ENCODE results near the gene ABHD3. TPM values are rescaled to one million over a fixed set of nuclear protein-coding genes. Genes with fewer than 3 reads are reported as not detected.

The ABHD3 gene, protein sequence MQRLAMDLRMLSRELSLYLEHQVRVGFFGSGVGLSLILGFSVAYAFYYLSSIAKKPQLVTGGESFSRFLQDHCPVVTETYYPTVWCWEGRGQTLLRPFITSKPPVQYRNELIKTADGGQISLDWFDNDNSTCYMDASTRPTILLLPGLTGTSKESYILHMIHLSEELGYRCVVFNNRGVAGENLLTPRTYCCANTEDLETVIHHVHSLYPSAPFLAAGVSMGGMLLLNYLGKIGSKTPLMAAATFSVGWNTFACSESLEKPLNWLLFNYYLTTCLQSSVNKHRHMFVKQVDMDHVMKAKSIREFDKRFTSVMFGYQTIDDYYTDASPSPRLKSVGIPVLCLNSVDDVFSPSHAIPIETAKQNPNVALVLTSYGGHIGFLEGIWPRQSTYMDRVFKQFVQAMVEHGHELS
- total RNA-seq = 6.9 TPM
- 10 to 100 TPM in 4 of 8 donors, 1 to 10 TPM in 4; 7.1 to 13.8 (median 10.0) TPM for polyA plus RNA-seq (ENCODE audit: insufficient read depth in 1 of 8, insufficient read length in 8 of 8, low replicate concordance in 1 of 8)
- long read RNA-seq, donor 1 = 0 reads
- long read RNA-seq, donor 2 = 0 reads
- long read RNA-seq, donor 3, partial matches to known transcripts = 0 of 4 reads
- long read RNA-seq, donor 3, other reads (novel, unspliced or antisense) = 0 of 4 reads
- long read RNA-seq, donor 4, partial matches to known transcripts = 0 of 1 reads
- long read RNA-seq, donor 4, other reads (novel, unspliced or antisense) = 0 of 1 reads
- long read RNA-seq, donor 5, partial matches to known transcripts = 0 of 3 reads
- long read RNA-seq, donor 5, other reads (novel, unspliced or antisense) = 0 of 3 reads
- long read RNA-seq, donor 6, partial matches to known transcripts = 0 of 3 reads
- long read RNA-seq, donor 6, other reads (novel, unspliced or antisense) = 0 of 3 reads
- long read RNA-seq, donor 7 = 0 reads
- long read RNA-seq, donor 8, partial matches to known transcripts = 0 of 5 reads
- long read RNA-seq, donor 8, other reads (novel, unspliced or antisense) = 0 of 5 reads
- long read RNA-seq, donor 9, partial matches to known transcripts = 5 of 7 reads
- long read RNA-seq, donor 9, other reads (novel, unspliced or antisense) = 0 of 7 reads
- long read RNA-seq, donor 10, partial matches to known transcripts = 6 of 8 reads
- long read RNA-seq, donor 10, other reads (novel, unspliced or antisense) = 0 of 8 reads
- long read RNA-seq, donor 11, partial matches to known transcripts = 0 of 1 reads
- long read RNA-seq, donor 11, other reads (novel, unspliced or antisense) = 0 of 1 reads

DNA sequence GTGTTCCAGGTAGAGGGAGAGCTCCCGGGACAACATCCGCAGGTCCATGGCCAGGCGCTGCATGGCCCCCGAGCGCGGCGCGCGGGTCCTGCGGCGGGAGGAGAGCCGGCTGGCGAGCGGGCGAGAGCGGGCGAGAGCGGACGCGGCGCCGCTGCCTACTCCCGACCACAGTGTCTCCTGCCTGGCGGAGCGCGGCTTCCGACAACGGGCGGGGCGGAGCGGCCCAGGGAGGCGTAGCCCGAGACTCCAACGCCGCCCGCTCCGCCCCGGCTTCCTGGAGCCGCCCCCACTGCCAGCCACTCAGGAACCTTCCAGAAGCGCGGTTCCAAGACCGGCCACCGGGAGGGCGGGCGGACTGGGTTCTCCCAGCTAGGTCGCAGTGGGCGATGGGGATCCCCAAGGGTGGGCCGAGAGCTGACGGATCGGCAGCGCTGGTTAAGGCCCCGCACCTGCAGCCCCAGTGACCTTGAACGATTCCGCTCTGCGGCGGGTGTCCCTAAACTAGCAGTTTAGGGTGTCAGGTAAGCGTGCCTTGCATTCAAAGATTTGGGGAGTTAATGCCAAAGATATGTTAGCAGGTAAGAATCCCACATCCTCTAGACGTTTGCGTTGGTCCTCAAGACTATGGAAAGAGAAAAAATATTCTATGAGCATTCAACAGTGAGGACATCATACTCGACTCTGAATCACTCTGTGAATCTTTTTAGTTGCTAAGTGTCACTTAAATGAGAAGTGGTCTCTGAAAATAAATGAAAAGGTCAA lies at the start of gene ABHD3:
Gene ABHD3 (minus strand): TSS at position 172 of the 762 bp plus-strand sequence. CDS start 109 bp downstream, at position 63.
- peaks cover 6% of the 10 kb centered on the region for H3K4me1 ChIP-seq (ENCODE audit: control insufficient read depth, insufficient read depth, low read length)
- peak within 1 kb of the TSS; percentile 82 for H3K27ac ChIP-seq (ENCODE audit: low read length)
- WGBS (ENCODE audit: insufficient coverage) = 3% methylated on average over 56 of the region's 60 CpGs
- DNase-seq = peak; percentile 95
- H3K9me3 ChIP-seq (replicated peaks; ENCODE audit: control insufficient read depth, low read depth, low read length) = no peaks in the 10 kb centered on the region
- H3K36me3 ChIP-seq (ENCODE audit: control insufficient read depth, insufficient read depth, low read length) = peaks cover 4% of the 10 kb centered on the region
- H3K27me3 ChIP-seq (ENCODE audit: control insufficient read depth, insufficient read depth, low read length) = no peaks in the 10 kb centered on the region
- peak within 1 kb of the TSS; percentile 73 for H3K4me3 ChIP-seq (ENCODE audit: low read length)

DNA sequence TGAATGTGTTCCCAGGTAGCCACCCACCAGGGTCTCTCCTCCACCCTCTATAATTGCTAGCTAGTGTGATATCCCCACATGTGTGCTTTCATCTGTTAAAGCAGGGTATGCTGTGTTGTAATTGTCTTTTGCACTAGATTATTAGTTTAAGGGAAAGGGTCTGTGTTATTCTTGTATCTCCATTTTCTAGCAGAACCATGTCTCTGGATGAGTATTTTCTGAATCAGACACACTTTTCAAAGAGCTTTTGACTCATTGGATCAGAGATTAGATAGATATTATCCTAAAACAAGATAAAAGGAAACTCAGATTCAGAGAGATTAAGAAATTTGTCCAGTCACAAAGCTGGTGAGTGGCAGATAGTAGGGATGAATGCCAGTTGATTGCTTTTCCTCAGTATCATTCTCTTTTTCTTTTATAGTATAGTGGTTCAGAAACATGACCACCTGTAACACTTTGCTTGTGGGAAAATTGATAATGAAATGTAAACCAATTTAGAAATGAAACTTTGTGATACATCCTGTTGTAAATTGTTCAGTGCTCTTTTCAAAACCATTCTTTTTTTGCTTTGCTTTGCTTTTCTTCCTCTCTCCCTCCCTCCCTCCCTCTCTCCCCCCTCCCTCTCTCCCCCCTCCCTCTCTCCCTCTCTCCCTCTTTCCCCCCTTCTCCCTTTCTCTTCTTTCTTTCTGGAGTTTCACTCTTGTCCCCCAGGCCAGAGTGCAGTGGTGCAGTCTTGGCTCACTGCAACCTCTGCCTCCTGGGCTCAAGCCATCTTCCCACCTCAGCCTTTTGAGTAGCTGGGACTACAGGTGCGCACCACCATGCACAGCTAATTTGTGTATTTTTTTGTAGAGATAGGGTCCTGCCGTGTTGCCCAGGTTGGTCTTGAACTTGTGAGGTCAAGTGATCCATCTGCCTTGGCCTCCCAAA lies 43.5 kb upstream of the ABHD3 start:
- Histone ChIP-seq H3K4me3 (ENCODE audit: low read length) (no peak overlapping the region), H3K4me1 (ENCODE audit: control insufficient read depth, insufficient read depth, low read length) (no peaks in the 10 kb centered on the region), H3K27ac (ENCODE audit: low read length) (no peak overlapping the region), H3K9me3 (replicated peaks; ENCODE audit: control insufficient read depth, low read depth, low read length) (no peaks in the 10 kb centered on the region), H3K27me3 (ENCODE audit: control insufficient read depth, insufficient read depth, low read length) (no peaks in the 10 kb centered on the region), H3K36me3 (ENCODE audit: control insufficient read depth, insufficient read depth, low read length) (no peaks in the 10 kb centered on the region)
- DNase-seq = no peak
- WGBS (ENCODE audit: insufficient coverage) = no CpG with 5 or more reads among the region's 2 CpGs

DNA sequence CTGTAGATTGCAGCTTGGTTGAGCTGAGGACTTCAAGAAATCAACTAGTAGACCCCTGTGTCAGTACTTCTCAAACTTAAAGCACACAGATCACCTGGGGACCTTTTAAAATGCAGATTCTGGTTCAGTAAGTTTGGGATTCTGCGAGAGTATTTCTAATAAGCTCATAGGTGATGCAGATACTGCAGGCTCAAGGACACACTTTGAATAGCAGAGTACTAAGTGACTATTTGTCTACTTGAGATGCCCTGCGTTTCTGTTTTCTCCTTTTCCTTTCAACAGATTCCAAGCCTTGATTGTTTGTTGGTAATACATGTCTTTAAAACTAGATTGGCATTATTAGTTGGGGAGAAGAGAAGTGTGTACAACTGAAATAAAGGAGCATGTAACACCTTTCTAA lies 42.7 kb upstream of the ABHD3 start:
- Histone ChIP-seq H3K4me3 (ENCODE audit: low read length) (no peak overlapping the region), H3K4me1 (ENCODE audit: control insufficient read depth, insufficient read depth, low read length) (no peaks in the 10 kb centered on the region)
- no CpG with 5 or more reads among the region's 2 CpGs for WGBS (ENCODE audit: insufficient coverage)

DNA sequence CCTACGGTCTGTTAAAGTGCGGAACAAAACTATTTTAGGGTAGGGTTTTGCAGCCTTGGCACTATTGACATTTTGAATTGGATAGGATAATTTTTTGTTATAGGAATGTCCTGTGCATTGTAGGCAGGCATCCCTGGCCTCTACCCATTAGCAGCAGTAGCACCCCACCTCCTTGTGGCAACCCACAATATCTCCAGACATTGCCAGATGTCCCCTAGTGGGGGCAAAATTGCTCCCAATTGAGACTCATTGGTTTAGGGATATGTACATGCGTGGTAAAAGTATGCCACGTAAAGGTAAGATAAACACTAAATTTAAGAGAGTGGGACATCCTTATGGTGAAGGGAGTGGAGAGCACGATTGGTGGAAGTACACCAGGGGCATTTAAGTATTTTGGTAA lies 40.7 kb upstream of the ABHD3 start:
- Histone ChIP-seq H3K9me3 (replicated peaks; ENCODE audit: control insufficient read depth, low read depth, low read length) (no peaks in the 10 kb centered on the region), H3K27me3 (ENCODE audit: control insufficient read depth, insufficient read depth, low read length) (no peaks in the 10 kb centered on the region), H3K27ac (ENCODE audit: low read length) (no peak overlapping the region), H3K4me3 (ENCODE audit: low read length) (no peak overlapping the region), H3K4me1 (ENCODE audit: control insufficient read depth, insufficient read depth, low read length) (peaks cover 4% of the 10 kb centered on the region), H3K36me3 (ENCODE audit: control insufficient read depth, insufficient read depth, low read length) (no peaks in the 10 kb centered on the region)
- WGBS (ENCODE audit: insufficient coverage) = 100% methylated on average over 2 of the region's 5 CpGs
- no peak for DNase-seq

More for the DNA sequence above, 42.7 kb upstream of the ABHD3 start:
- no peaks in the 10 kb centered on the region for H3K27me3 ChIP-seq (ENCODE audit: control insufficient read depth, insufficient read depth, low read length)
- no peaks in the 10 kb centered on the region for H3K9me3 ChIP-seq (replicated peaks; ENCODE audit: control insufficient read depth, low read depth, low read length)
- H3K36me3 ChIP-seq (ENCODE audit: control insufficient read depth, insufficient read depth, low read length) = no peaks in the 10 kb centered on the region
- H3K27ac ChIP-seq (ENCODE audit: low read length) = no peak overlapping the region
- no peak for DNase-seq

DNA sequence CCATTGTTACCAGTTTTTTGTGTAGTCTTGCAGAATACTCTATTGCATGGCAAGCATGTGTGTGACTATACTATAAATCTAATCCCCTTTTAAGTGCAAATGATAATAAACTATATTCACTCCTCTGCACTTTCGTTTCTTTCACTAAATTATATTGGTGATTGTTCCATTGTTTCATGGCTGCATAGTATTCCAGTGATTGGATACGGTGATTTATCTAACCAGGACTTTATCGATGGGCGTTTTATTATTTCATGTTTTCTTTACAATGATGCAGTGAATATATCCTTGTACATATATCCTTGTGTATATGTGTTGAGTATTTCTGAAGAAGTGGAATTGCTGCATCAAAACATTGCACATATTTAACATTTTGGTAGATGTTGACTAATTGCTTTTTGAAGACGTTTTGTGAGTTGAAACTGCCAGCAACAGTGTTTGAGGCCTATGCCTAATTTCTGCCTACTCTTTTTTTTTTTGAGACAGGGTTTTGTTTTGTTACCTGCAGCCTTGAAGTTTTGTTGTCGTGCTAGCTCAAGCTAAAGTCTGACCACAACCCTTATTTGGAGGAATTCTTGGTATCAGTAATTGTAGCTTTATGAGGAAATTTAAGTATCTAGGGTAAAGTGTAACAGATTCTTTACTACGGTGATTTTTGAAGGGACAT lies 38.7 kb upstream of the ABHD3 start:
- no peak overlapping the region for H3K27ac ChIP-seq (ENCODE audit: low read length)
- peaks cover 4% of the 10 kb centered on the region for H3K4me1 ChIP-seq (ENCODE audit: control insufficient read depth, insufficient read depth, low read length)
- 100% methylated on average over 1 of the region's 7 CpGs for WGBS (ENCODE audit: insufficient coverage)
- no peaks in the 10 kb centered on the region for H3K36me3 ChIP-seq (ENCODE audit: control insufficient read depth, insufficient read depth, low read length)
- no peak for DNase-seq
- no peaks in the 10 kb centered on the region for H3K9me3 ChIP-seq (replicated peaks; ENCODE audit: control insufficient read depth, low read depth, low read length)
- no peak overlapping the region for H3K4me3 ChIP-seq (ENCODE audit: low read length)
- H3K27me3 ChIP-seq (ENCODE audit: control insufficient read depth, insufficient read depth, low read length) = no peaks in the 10 kb centered on the region

DNA sequence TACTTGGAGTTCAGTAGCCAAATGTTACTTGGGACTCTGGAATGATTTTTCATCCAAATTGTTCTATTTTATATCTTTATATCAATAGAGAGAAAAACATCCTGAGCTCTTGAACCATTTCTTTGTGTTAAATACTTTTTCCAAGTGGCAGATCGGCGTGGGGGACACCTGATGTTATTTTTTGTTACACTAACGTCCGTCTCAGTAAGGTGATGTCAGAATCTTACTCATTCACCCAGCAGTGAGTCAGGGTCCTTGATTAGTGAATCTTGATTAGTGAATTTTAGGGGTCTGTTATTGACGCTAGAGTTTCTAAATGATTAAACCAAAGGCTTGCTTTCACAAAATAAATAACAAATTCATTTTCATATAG lies 37.7 kb upstream of the ABHD3 start:
- Histone ChIP-seq H3K27me3 (ENCODE audit: control insufficient read depth, insufficient read depth, low read length) (no peaks in the 10 kb centered on the region), H3K36me3 (ENCODE audit: control insufficient read depth, insufficient read depth, low read length) (no peaks in the 10 kb centered on the region), H3K4me1 (ENCODE audit: control insufficient read depth, insufficient read depth, low read length) (peaks cover 4% of the 10 kb centered on the region), H3K9me3 (replicated peaks; ENCODE audit: control insufficient read depth, low read depth, low read length) (no peaks in the 10 kb centered on the region), H3K27ac (ENCODE audit: low read length) (peak overlapping the region; percentile 88), H3K4me3 (ENCODE audit: low read length) (peak overlapping the region; percentile 90)
- no peak for DNase-seq
- no CpG with 5 or more reads among the region's 5 CpGs for WGBS (ENCODE audit: insufficient coverage)

DNA sequence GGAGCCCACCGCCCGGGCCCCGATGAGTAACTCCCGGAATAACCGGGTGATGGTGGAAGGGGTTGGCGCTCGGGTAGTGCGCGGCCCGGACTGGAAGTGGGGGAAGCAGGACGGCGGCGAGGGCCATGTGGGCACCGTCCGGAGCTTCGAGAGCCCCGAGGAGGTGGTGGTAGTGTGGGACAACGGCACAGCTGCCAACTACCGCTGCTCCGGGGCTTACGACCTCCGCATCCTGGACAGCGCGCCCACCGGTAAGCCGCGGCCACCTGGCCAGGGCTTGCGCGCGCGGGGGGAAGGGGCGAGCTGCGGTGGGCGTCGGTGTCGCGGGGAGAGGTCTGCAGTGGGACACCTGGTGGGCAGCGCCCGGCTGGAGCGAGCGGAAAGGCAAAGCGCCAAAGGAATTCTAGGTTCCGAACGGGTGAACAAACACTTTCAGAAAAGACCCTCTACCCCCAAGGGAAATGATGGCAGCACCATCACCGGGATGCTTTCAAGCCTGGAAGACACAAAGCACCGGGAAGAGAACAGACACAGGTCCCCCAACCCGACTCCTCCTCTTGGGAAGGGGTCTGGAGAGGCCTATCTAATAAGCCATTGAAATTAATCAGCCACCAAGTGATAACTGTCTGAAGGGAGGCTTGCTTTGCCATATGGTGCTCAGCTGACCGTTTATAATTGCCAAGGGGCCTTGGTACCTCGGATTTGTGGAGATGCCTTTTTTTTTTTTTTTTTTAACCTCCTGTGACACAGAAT lies 37.2 kb upstream of the ABHD3 start:
- 0% methylated on average over 31 of the region's 49 CpGs for WGBS (ENCODE audit: insufficient coverage)
- H3K27me3 ChIP-seq (ENCODE audit: control insufficient read depth, insufficient read depth, low read length) = no peaks in the 10 kb centered on the region
- H3K4me1 ChIP-seq (ENCODE audit: control insufficient read depth, insufficient read depth, low read length) = peaks cover 4% of the 10 kb centered on the region
- no peaks in the 10 kb centered on the region for H3K36me3 ChIP-seq (ENCODE audit: control insufficient read depth, insufficient read depth, low read length)
- H3K9me3 ChIP-seq (replicated peaks; ENCODE audit: control insufficient read depth, low read depth, low read length) = no peaks in the 10 kb centered on the region
- peak overlapping the region; percentile 90 for H3K4me3 ChIP-seq (ENCODE audit: low read length)
- peak overlapping the region; percentile 88 for H3K27ac ChIP-seq (ENCODE audit: low read length)
- DNase-seq = peak; percentile 47

DNA sequence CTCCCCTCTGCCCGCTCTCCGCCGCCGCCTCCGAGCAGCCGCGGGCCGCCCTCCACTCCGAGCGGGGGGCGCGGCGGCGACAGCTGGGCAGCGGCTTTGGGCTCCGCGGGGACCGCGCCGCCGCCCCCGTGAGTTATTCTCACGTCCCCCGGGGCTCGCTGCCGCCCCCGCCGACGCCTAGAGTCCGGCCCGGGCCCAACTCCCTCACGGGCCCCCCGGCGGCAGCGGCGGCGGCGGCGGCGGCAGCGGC lies 36.7 kb upstream of the ABHD3 start:
- under 1% methylated on average over 41 of the region's 41 CpGs for WGBS (ENCODE audit: insufficient coverage)
- Histone ChIP-seq H3K36me3 (ENCODE audit: control insufficient read depth, insufficient read depth, low read length) (no peaks in the 10 kb centered on the region), H3K9me3 (replicated peaks; ENCODE audit: control insufficient read depth, low read depth, low read length) (no peaks in the 10 kb centered on the region), H3K4me3 (ENCODE audit: low read length) (peak overlapping the region; percentile 90), H3K4me1 (ENCODE audit: control insufficient read depth, insufficient read depth, low read length) (peaks cover 4% of the 10 kb centered on the region), H3K27ac (ENCODE audit: low read length) (peak overlapping the region; percentile 99), H3K27me3 (ENCODE audit: control insufficient read depth, insufficient read depth, low read length) (no peaks in the 10 kb centered on the region)
- no peak for DNase-seq

Measured in muscle of leg (tissue), 16 donors.